HepG2 (cell line): ENCODE measurements around the gene SRRM3. TPM values are rescaled to one million over a fixed set of nuclear protein-coding genes. Genes with fewer than 3 reads are reported as not detected.

Experiments used
- DMTF1 ChIP-seq: sonication (generic); formaldehyde crosslinking; IDR thresholded peaks from 2 replicates; pipeline ENCODE4 v1.4.0; 2020; ENCODE audit warnings: mild to moderate bottlenecking, missing genetic modification reagents
- FOXA3 ChIP-seq: IDR thresholded peaks from 2 replicates; pipeline ENCODE4 v1.6.1; 2016; ENCODE audit warnings: missing genetic modification reagents, missing compliant biosample characterization
- KAT8 ChIP-seq: IDR thresholded peaks from 2 replicates; pipeline ENCODE4 v1.6.1; 2016; ENCODE audit warnings: missing genetic modification reagents, missing compliant biosample characterization
- KDM2A ChIP-seq: sonication (generic); formaldehyde crosslinking; IDR thresholded peaks from 2 replicates; pipeline ENCODE4 v1.4.0; 2020; ENCODE audit warnings: low read depth, missing genetic modification reagents, borderline replicate concordance
- NAIF1 ChIP-seq: sonication (generic); formaldehyde crosslinking; IDR thresholded peaks from 2 replicates; pipeline ENCODE4 v1.5.0; 2020; ENCODE audit warnings: mild to moderate bottlenecking, missing genetic modification reagents, borderline replicate concordance
- NFATC3 ChIP-seq: sonication (generic); formaldehyde crosslinking; IDR thresholded peaks from 2 replicates; pipeline ENCODE4 v1.5.1; 2020; ENCODE audit warnings: mild to moderate bottlenecking, missing genetic modification reagents
- NRL ChIP-seq: sonication (generic); formaldehyde crosslinking; IDR thresholded peaks from 2 replicates; pipeline ENCODE4 v1.5.0; 2020; ENCODE audit warnings: missing genetic modification reagents, mild to moderate bottlenecking, moderate library complexity, borderline replicate concordance
- POLR2A ChIP-seq, 2 experiments: IDR thresholded peaks; 2 replicates each; pipeline ENCODE4 v1.6.1; 2011; ENCODE audit warnings: low read depth in 2 of 2, low read length in 2 of 2, mild to moderate bottlenecking in 1 of 2, moderate library complexity in 1 of 2; ENCODE audit not compliant: insufficient read depth in 1 of 2
- PPARG ChIP-seq: conservative IDR thresholded peaks from 2 replicates; pipeline ENCODE4 v1.6.1; 2016; ENCODE audit warnings: missing biosample characterization, missing genetic modification reagents
- RFXAP ChIP-seq: sonication (generic); formaldehyde crosslinking; IDR thresholded peaks from 2 replicates; pipeline ENCODE4 v1.4.0; 2020; ENCODE audit warnings: missing genetic modification reagents, borderline replicate concordance
- RXRA ChIP-seq: sonication (generic); formaldehyde crosslinking; IDR thresholded peaks from 2 replicates; pipeline ENCODE4 v1.5.1; 2020; ENCODE audit warnings: missing genetic modification reagents
- SAP130 ChIP-seq: IDR thresholded peaks from 2 replicates; pipeline ENCODE4 v1.6.1; 2016; ENCODE audit warnings: low read depth
- SMYD3 ChIP-seq: sonication (generic); formaldehyde crosslinking; IDR thresholded peaks from 2 replicates; pipeline ENCODE4 v1.8.1; 2023; ENCODE audit warnings: mild to moderate bottlenecking, missing genetic modification reagents
- SOX5 ChIP-seq: IDR thresholded peaks from 2 replicates; pipeline ENCODE4 v1.6.1; 2016; ENCODE audit warnings: borderline replicate concordance
- ZBTB26 ChIP-seq: IDR thresholded peaks from 2 replicates; pipeline ENCODE4 v1.6.1; 2016; ENCODE audit warnings: missing compliant biosample characterization, missing genetic modification reagents, borderline replicate concordance
- ZNF142 ChIP-seq: sonication (generic); formaldehyde crosslinking; IDR thresholded peaks from 2 replicates; pipeline ENCODE4 v1.4.0; 2020; ENCODE audit warnings: missing genetic modification reagents
- ZNF160 ChIP-seq: sonication (generic); formaldehyde crosslinking; IDR thresholded peaks from 2 replicates; pipeline ENCODE4 v1.8.0; 2022; ENCODE audit warnings: mild to moderate bottlenecking, inconsistent platforms, missing genetic modification reagents
- ZNF414 ChIP-seq: sonication (generic); formaldehyde crosslinking; IDR thresholded peaks from 2 replicates; pipeline ENCODE4 v1.5.0; 2020; ENCODE audit warnings: missing genetic modification reagents
- polyA plus RNA-seq, 8 experiments: library from polyadenylated mRNA; depleted of rRNA in 3 of 8; stranded (reverse) in 7 of 8; unstranded in 1 of 8; fragments of >200 nt; fragmentation: Illumina TruSeq in 4 of 8; extraction: Trizol in 4 of 8; gene quantifications; 2 replicates each; pipeline versions ENCODE4 v1.2.1 to v1.2.3, GENCODE V29; 2011 to 2016; ENCODE audit warnings: low read depth in 4 of 8, missing spikeins in 1 of 8, mixed read lengths in 1 of 8; ENCODE audit not compliant: insufficient read depth in 1 of 8
- total RNA-seq, 5 experiments: library from RNA; depleted of rRNA; stranded (reverse); fragments of >200 nt; fragmentation: Illumina TruSeq; extraction: Trizol; gene quantifications; 2 replicates each; pipeline ENCODE4 v1.2.3, GENCODE V29; 2016; ENCODE audit warnings: low read depth in 1 of 5

SRRM3 gene
- total and polyA plus RNA-seq, 2 of the 13 experiments (the other 11 are each of a cell fraction or from before 2014, with no cell fraction given): 0.13 to 0.54 TPM

- TF ChIP-seq ZBTB26 (CRISPR knock-in tag) (peak; percentile 64; the same call in 1 of the 2 replicates), POLR2A (IDR thresholded peaks at IDR 0.05; ENCODE audit: insufficient read depth in 1 of 2, low read depth in 2 of 2, low read length in 2 of 2) (peak; percentile 53 to 74), NRL (CRISPR knock-in tag) (peak; percentile 57; the same call in 1 of the 2 replicates), SOX5 (CRISPR knock-in tag) (peak; percentile 62; the same call in 1 of the 2 replicates), DMTF1 (CRISPR knock-in tag) (no peak), KDM2A (peak; percentile 75), ZNF142 (CRISPR knock-in tag) (no peak), ZNF160 (CRISPR knock-in tag) (no peak), NFATC3 (CRISPR knock-in tag) (peak; percentile 47; the same call in 1 of the 2 replicates), NAIF1 (CRISPR knock-in tag) (no peak), SAP130 (CRISPR knock-in tag) (peak; percentile 60; the same call in 1 of the 2 replicates), PPARG (CRISPR knock-in tag) (peak; percentile 62; the same call in 1 of the 2 replicates), RFXAP (0 out of 2 replicates have a peak, but pooled peaks have one; percentile 41), ZNF414 (CRISPR knock-in tag) (no peak), RXRA (CRISPR knock-in tag) (peak; percentile 84), KAT8 (CRISPR knock-in tag) (peak; percentile 83; the same call in 1 of the 2 replicates), SMYD3 (CRISPR knock-in tag) (no peak), FOXA3 (peak; percentile 49)
Measured at GRCh38 chr7:76291351-76292212, 89.9 kb downstream of the SRRM3 start (continued).
